ENCODE data around the gene PLXNA4. TPM values are rescaled to one million over a fixed set of nuclear protein-coding genes. Genes with fewer than 3 reads are reported as not detected.

Gene PLXNA4
- total and polyA plus RNA-seq, 4 donors, result 0.04 to 1.1 (median 0.41) TPM

- no peak for DNase-seq (ENCODE audit: low spot score)
- Histone ChIP-seq H3K9me3 (ENCODE audit: control insufficient read depth in 4 of 4, low read length in 3 of 4) (no peaks in the 10 kb centered on the region), H3K27ac (ENCODE audit: low read depth in 1 of 2, low read length in 2 of 2) (no peak overlapping the region), H3K9ac (ENCODE audit: low read depth in 1 of 2, low read length in 2 of 2) (no peak overlapping the region), H3K4me1 (ENCODE audit: control insufficient read depth in 4 of 4, insufficient read depth in 4 of 4, low read length in 3 of 4) (no peaks in the 10 kb centered on the region), H3K36me3 (ENCODE audit: control insufficient read depth in 4 of 4, insufficient read depth in 3 of 4, low read depth in 1 of 4, low read length in 3 of 4) (peaks cover 0 to 2% (median 0%) of the 10 kb centered on the region in 4 donors), H3K4me3 (ENCODE audit: low read depth in 1 of 3, low read length in 3 of 3) (no peak overlapping the region), H3K27me3 (ENCODE audit: control insufficient read depth in 4 of 4, insufficient read depth in 4 of 4, low read length in 3 of 4) (no peaks in the 10 kb centered on the region)
- 79% methylated on average over 5 of the region's 5 CpGs for WGBS
- no peak for TF ChIP-seq EGR1 (IDR thresholded peaks at IDR 0.05; ENCODE audit: low read depth in 2 of 2)
- no peak for TF ChIP-seq HNF4G (IDR thresholded peaks at IDR 0.05)
- TF ChIP-seq, protein P1, sequence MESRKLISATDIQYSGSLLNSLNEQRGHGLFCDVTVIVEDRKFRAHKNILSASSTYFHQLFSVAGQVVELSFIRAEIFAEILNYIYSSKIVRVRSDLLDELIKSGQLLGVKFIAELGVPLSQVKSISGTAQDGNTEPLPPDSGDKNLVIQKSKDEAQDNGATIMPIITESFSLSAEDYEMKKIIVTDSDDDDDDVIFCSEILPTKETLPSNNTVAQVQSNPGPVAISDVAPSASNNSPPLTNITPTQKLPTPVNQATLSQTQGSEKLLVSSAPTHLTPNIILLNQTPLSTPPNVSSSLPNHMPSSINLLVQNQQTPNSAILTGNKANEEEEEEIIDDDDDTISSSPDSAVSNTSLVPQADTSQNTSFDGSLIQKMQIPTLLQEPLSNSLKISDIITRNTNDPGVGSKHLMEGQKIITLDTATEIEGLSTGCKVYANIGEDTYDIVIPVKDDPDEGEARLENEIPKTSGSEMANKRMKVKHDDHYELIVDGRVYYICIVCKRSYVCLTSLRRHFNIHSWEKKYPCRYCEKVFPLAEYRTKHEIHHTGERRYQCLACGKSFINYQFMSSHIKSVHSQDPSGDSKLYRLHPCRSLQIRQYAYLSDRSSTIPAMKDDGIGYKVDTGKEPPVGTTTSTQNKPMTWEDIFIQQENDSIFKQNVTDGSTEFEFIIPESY (IDR thresholded peaks at IDR 0.05), result no peak
- TF ChIP-seq NR2F2 (IDR thresholded peaks at IDR 0.05), result no peak
- no peak for TF ChIP-seq HNF4A (conservative IDR thresholded peaks at IDR 0.05)
- TF ChIP-seq FOXA1 (IDR thresholded peaks at IDR 0.05), result no peak
- TF ChIP-seq RXRA (IDR thresholded peaks at IDR 0.05), result no peak
- TF ChIP-seq YY1 (IDR thresholded peaks at IDR 0.05), result no peak
- TF ChIP-seq SP1 (IDR thresholded peaks at IDR 0.05), result no peak
- TF ChIP-seq, protein P2, sequence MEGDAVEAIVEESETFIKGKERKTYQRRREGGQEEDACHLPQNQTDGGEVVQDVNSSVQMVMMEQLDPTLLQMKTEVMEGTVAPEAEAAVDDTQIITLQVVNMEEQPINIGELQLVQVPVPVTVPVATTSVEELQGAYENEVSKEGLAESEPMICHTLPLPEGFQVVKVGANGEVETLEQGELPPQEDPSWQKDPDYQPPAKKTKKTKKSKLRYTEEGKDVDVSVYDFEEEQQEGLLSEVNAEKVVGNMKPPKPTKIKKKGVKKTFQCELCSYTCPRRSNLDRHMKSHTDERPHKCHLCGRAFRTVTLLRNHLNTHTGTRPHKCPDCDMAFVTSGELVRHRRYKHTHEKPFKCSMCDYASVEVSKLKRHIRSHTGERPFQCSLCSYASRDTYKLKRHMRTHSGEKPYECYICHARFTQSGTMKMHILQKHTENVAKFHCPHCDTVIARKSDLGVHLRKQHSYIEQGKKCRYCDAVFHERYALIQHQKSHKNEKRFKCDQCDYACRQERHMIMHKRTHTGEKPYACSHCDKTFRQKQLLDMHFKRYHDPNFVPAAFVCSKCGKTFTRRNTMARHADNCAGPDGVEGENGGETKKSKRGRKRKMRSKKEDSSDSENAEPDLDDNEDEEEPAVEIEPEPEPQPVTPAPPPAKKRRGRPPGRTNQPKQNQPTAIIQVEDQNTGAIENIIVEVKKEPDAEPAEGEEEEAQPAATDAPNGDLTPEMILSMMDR (IDR thresholded peaks at IDR 0.05; ENCODE audit: low read depth, low read length, missing input control), result no peak
- no peak for TF ChIP-seq FOXA2 (IDR thresholded peaks at IDR 0.05)
- no peak for TF ChIP-seq GABPA (IDR thresholded peaks at IDR 0.05 in 1 of 2, conservative IDR thresholded peaks at IDR 0.05 in 1 of 2)
- TF ChIP-seq, protein P3, sequence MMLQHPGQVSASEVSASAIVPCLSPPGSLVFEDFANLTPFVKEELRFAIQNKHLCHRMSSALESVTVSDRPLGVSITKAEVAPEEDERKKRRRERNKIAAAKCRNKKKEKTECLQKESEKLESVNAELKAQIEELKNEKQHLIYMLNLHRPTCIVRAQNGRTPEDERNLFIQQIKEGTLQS (IDR thresholded peaks at IDR 0.05), result no peak
- TF ChIP-seq RAD21 (IDR thresholded peaks at IDR 0.05), result no peak
- no peak for TF ChIP-seq JUND (IDR thresholded peaks at IDR 0.05)
- TF ChIP-seq TAF1 (conservative IDR thresholded peaks at IDR 0.05), result no peak
- TF ChIP-seq MAX (IDR thresholded peaks at IDR 0.05), result no peak
Observed at GRCh38 chr7:132134814-132135445, 441.3 kb downstream of the PLXNA4 start.

GRCh38 chr7:132133501-132133900 is 442.8 kb downstream of the PLXNA4 start:
- no peak for DNase-seq (ENCODE audit: low spot score)
- TF ChIP-seq JUND (IDR thresholded peaks at IDR 0.05) (no peak), REST (IDR thresholded peaks at IDR 0.05) (no peak), GABPA (IDR thresholded peaks at IDR 0.05 in 1 of 2, conservative IDR thresholded peaks at IDR 0.05 in 1 of 2) (no peak), YY1 (IDR thresholded peaks at IDR 0.05) (no peak), SP1 (IDR thresholded peaks at IDR 0.05) (no peak), RXRA (IDR thresholded peaks at IDR 0.05) (no peak), EGR1 (IDR thresholded peaks at IDR 0.05; ENCODE audit: low read depth in 2 of 2) (no peak), MAX (IDR thresholded peaks at IDR 0.05) (no peak)
- TF ChIP-seq, protein P1 (IDR thresholded peaks at IDR 0.05), result no peak
- TF ChIP-seq, protein P3 (IDR thresholded peaks at IDR 0.05), result no peak
- TF ChIP-seq, protein P2 (IDR thresholded peaks at IDR 0.05; ENCODE audit: low read depth, low read length, missing input control), result no peak

More at GRCh38 chr7:132133501-132133900, 442.8 kb downstream of the PLXNA4 start:
- H3K4me3 ChIP-seq (ENCODE audit: low read depth in 1 of 3, low read length in 3 of 3), result no peak overlapping the region
- H3K9ac ChIP-seq (ENCODE audit: low read depth in 1 of 2, low read length in 2 of 2), result no peak overlapping the region
- peaks cover 0 to 5% (median 1%) of the 10 kb centered on the region in 4 donors for H3K36me3 ChIP-seq (ENCODE audit: control insufficient read depth in 4 of 4, insufficient read depth in 3 of 4, low read depth in 1 of 4, low read length in 3 of 4)
- no peaks in the 10 kb centered on the region for H3K9me3 ChIP-seq (ENCODE audit: control insufficient read depth in 4 of 4, low read length in 3 of 4)
- H3K27me3 ChIP-seq (ENCODE audit: control insufficient read depth in 4 of 4, insufficient read depth in 4 of 4, low read length in 3 of 4), result no peaks in the 10 kb centered on the region
- no peak overlapping the region for H3K27ac ChIP-seq (ENCODE audit: low read depth in 1 of 2, low read length in 2 of 2)
- 85% methylated on average over 6 of the region's 6 CpGs for WGBS
- no peaks in the 10 kb centered on the region for H3K4me1 ChIP-seq (ENCODE audit: control insufficient read depth in 4 of 4, insufficient read depth in 4 of 4, low read length in 3 of 4)
